A549 treated with CORT108297 at 1 μM for 4 hours (cell line): Measurements from ENCODE around the gene COQ2. TPM values are rescaled to one million over a fixed set of nuclear protein-coding genes. Genes with fewer than 3 reads are reported as not detected.

Source experiments
- total RNA-seq: library from RNA; stranded (reverse); fragments of 200-300 nt; extraction: Qiagen RNA extraction; gene quantifications from 5 replicates; pipeline ENCODE4 v1.2.3, GENCODE V29; 2022

COQ2 gene
- total RNA-seq, result 16.9 to 20.4 TPM (median 20.1 TPM) in 5 replicates

GRCh38 chr4:83284193-83285054 lies at the start of gene COQ2:
COQ2 (minus strand) TSS chr4:83284798; CDS start chr4:83284764, 34 bp downstream.

Other genes with a start within 250 kb of the COQ2 start
- gene COPS4, start 249.6 kb downstream of the COQ2 start, total RNA-seq, result 23.4 to 37.0 TPM (median 24.5 TPM) in 5 replicates
- 0.42 to 1.4 TPM (median 0.86 TPM) in 5 replicates for gene PLAC8, start 170.1 kb downstream of the COQ2 start, total RNA-seq
- gene HPSE, start 50.0 kb upstream of the COQ2 start, total RNA-seq, result 1.1 to 1.7 TPM (median 1.4 TPM) in 5 replicates
- 4.8 to 6.1 TPM (median 5.1 TPM) in 5 replicates for gene HELQ, start 171.0 kb upstream of the COQ2 start, total RNA-seq
- 42.9 to 64.9 TPM (median 45.7 TPM) in 5 replicates for gene MRPS18C, start 171.3 kb upstream of the COQ2 start, total RNA-seq
- 4.7 to 7.6 TPM (median 6.6 TPM) in 5 replicates for gene ABRAXAS1, start 200.3 kb upstream of the COQ2 start, total RNA-seq